AG04450 (cell line): ENCODE data around the gene ZNF620. TPM values are rescaled to one million over a fixed set of nuclear protein-coding genes. Genes with fewer than 3 reads are reported as not detected.

Experiments
- CTCF ChIA-PET: fragments of 300-600, 350-600 bp; formaldehyde crosslinking; extraction: SDS; loops from one replicate; lab custom pipeline; 2022; ENCODE audit warnings: antibody characterized with exemption, inconsistent platforms; lab: Charles Lee
- POLR2A ChIA-PET: fragments of 350-600 bp; formaldehyde crosslinking; extraction: SDS; loops from one replicate; lab custom pipeline; 2021; ENCODE audit warnings: antibody characterized with exemption, inconsistent platforms; lab: Yijun Ruan, JAX
- DNase-seq: peaks from one replicate; pipeline ENCODE4 v3.0.0-alpha.2; 2011; ENCODE audit warnings: low read depth, low spot score
- H3K27ac ChIP-seq: one replicate; pipeline ENCODE4 v1.5.1; 2012; ENCODE audit warnings: low read depth, low read length, control low read depth
- H3K27me3 ChIP-seq: one replicate; pipeline ENCODE4 v1.6.0; 2012; ENCODE audit warnings: low read length; ENCODE audit not compliant: control insufficient read depth, insufficient read depth
- H3K4me3 ChIP-seq: 2 replicates; pipeline ENCODE4 v1.5.1; 2011; ENCODE audit warnings: mild to moderate bottlenecking, low read depth, low read length, control low read depth
- H3K9me3 ChIP-seq: 2 replicates; pipeline ENCODE4 v1.5.1; 2012; ENCODE audit warnings: low read length; ENCODE audit not compliant: control insufficient read depth, insufficient read depth
- CTCF ChIP-seq: IDR thresholded peaks from 2 replicates; pipeline ENCODE4 v1.5.1; 2011; ENCODE audit warnings: low read depth, low read length, control low read depth, inconsistent platforms
- polyA plus RNA-seq: library from polyadenylated mRNA; depleted of rRNA; stranded (reverse); fragments of >200 nt; gene quantifications from 2 replicates; pipeline ENCODE4 v1.2.3, GENCODE V29; 2011

Gene ZNF620
- polyA plus RNA-seq, 1 experiment: 0.69 TPM

DNA sequence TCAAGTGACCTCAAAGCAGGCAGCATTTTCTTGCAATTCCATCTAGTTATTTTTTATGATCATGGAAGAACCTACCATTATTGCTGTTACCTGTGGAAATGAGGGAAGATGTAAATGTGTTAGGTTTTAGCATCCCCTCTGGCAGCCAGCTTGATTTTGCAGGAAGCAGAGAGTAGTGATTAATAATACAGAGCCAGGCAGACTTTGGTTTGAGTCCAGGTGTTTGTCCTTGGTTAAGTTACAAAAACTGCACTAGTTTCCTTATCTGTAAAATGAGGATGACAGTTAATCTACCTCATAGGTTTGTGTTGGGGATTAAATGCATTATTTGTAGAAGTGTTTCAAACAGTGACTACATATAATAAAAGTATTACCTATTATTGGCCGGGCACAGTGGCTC is 12.2 kb downstream of the ZNF620 start:
- POLR2A ChIA-PET: no interaction called here
- Histone ChIP-seq H3K27ac (no peak overlapping the region), H3K27me3 (no peaks in the 10 kb centered on the region), H3K4me3 (no peak overlapping the region), H3K9me3 (no peaks in the 10 kb centered on the region)
- CTCF ChIA-PET: interaction anchor here (0.6 kb wide), 1 partner anchor 64 kb away, joined by 3 read pairs; no protein-coding TSS in a partner anchor
- TF ChIP-seq CTCF: no peak
- DNase-seq: no peak

DNA sequence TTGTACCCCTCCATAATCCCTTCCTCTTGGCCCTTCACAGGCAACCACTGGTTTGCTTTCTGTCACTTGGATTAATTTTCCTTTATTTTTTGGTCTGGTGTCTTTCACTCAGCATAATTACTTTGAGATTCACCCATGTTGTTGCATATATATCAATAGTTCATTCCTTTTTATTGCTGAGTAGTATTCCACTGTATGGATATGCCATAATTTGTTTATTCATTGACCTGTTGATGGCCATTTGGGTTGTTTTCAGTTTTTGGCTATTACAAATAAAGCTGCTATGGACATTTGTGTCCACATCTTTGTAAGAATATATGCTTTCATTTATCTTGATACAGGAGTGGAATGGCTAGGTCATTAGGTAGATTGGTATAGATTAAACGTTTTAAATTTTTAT is 13.0 kb downstream of the ZNF620 start:
- TF ChIP-seq CTCF: no peak
- H3K27ac ChIP-seq: no peak overlapping the region
- H3K27me3 ChIP-seq: no peaks in the 10 kb centered on the region
- H3K4me3 ChIP-seq: no peak overlapping the region
- no peak for DNase-seq
- ChIA-PET POLR2A (no interaction called here), CTCF (interaction anchor here (0.6 kb wide), 1 partner anchor 418 kb away, joined by 3 read pairs; no protein-coding TSS in a partner anchor)
- H3K9me3 ChIP-seq: no peaks in the 10 kb centered on the region

GRCh38 chr3:40521254-40521653 is 15.4 kb downstream of the ZNF620 start:
- no peak for DNase-seq
- no peak overlapping the region for H3K4me3 ChIP-seq
- no peaks in the 10 kb centered on the region for H3K27me3 ChIP-seq
- peaks cover 3% of the 10 kb centered on the region; the same call in 1 of the 2 replicates for H3K9me3 ChIP-seq
- CTCF ChIA-PET: no interaction called here
- TF ChIP-seq CTCF: no peak
- POLR2A ChIA-PET: no interaction called here
- H3K27ac ChIP-seq: no peak overlapping the region

DNA sequence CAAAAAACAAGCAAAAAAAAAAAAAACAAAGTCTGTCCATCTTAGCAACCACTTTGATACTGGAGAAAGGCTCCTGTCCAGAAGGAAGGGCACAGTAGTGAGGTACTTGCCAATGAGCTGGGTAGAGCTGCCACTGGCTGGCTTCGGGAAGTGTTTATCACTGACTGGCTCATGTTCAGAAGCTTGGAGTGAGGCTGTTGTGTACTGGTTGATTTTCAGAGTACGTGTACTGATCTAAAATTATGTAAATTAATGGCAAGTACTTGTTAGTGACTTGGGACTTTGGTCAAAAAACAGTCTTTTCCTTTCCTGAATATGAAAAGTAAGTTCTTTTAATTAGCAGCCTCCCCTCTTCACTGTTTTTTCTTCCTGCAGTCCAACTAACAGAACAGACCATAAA is 17.9 kb downstream of the ZNF620 start:
- no peak overlapping the region for H3K4me3 ChIP-seq
- DNase-seq: no peak
- no peaks in the 10 kb centered on the region for H3K27me3 ChIP-seq
- POLR2A ChIA-PET: interaction anchor here (1.7 to 2.5 kb wide), 3 partner anchors 18 to 65 kb away, joined by 7 to 19 read pairs (median 8); partner anchors contain the start of genes RPL14, ZNF619 and ZNF620
- no peak overlapping the region for H3K27ac ChIP-seq
- CTCF ChIA-PET: interaction anchor here (0.9 kb wide), 1 partner anchor 67 kb away, joined by 4 read pairs; the partner anchor contains the start of gene RPL14
- H3K9me3 ChIP-seq: peaks cover 3% of the 10 kb centered on the region; the same call in 1 of the 2 replicates
- TF ChIP-seq CTCF: no peak

GRCh38 chr3:40524222-40524567 is 18.4 kb downstream of the ZNF620 start:
- H3K27ac ChIP-seq: peak overlapping the region; percentile 80
- no peak for TF ChIP-seq CTCF
- no peaks in the 10 kb centered on the region for H3K27me3 ChIP-seq
- ChIA-PET POLR2A (interaction anchor here (0.7 to 2.5 kb wide), 4 partner anchors 19 to 66 kb away, joined by 3 to 19 read pairs (median 8); partner anchors contain the start of genes RPL14, ZNF619 and ZNF620), CTCF (interaction anchor here (0.9 kb wide), 1 partner anchor 67 kb away, joined by 4 read pairs; the partner anchor contains the start of gene RPL14)
- H3K9me3 ChIP-seq: peaks cover 3% of the 10 kb centered on the region; the same call in 1 of the 2 replicates
- no peak for DNase-seq
- peak overlapping the region; percentile 77 for H3K4me3 ChIP-seq
